ENCODE measurements around the gene HGF. TPM values are rescaled to one million over a fixed set of nuclear protein-coding genes. Genes with fewer than 3 reads are reported as not detected.

The HGF gene
- total RNA-seq, 2 experiments from 2014 or later, result not detected

DNA sequence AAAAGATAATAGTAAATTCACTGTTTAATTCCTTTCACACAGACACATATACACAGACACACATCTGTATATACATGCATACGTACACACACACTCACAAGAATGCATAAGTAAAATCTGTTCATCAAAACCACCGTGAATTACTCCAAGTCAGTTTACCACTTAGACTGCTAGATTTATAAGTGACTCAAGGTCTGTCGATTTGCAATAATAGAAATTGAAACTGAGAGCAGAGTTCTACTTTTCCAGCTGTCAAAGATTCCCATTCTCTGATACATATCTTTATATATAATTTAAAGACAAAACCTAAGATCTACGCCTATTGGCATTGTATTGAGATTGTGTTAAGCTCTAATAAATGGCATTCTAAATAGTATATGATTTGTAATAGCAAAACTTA, 9.9 kb upstream of the HGF start:
- no peaks in the 10 kb centered on the region for H3K27me3 Mint-ChIP-seq
- H3K4me3 Mint-ChIP-seq, result no peak overlapping the region
- no peaks in the 10 kb centered on the region for H3K36me3 Mint-ChIP-seq (ENCODE audit: low read depth)
- no peaks in the 10 kb centered on the region for H3K4me1 Mint-ChIP-seq (ENCODE audit: low read depth)
- ChIA-PET POLR2A (no interaction called here), CTCF (no interaction called here)
- ATAC-seq (no peak), DNase-seq (no peak)
- H3K9me3 Mint-ChIP-seq, result no peaks in the 10 kb centered on the region
- intact Hi-C loops (cut with micrococcal nuclease), result no loop called here
- no peak overlapping the region for H3K27ac Mint-ChIP-seq
- TF ChIP-seq, protein P1, sequence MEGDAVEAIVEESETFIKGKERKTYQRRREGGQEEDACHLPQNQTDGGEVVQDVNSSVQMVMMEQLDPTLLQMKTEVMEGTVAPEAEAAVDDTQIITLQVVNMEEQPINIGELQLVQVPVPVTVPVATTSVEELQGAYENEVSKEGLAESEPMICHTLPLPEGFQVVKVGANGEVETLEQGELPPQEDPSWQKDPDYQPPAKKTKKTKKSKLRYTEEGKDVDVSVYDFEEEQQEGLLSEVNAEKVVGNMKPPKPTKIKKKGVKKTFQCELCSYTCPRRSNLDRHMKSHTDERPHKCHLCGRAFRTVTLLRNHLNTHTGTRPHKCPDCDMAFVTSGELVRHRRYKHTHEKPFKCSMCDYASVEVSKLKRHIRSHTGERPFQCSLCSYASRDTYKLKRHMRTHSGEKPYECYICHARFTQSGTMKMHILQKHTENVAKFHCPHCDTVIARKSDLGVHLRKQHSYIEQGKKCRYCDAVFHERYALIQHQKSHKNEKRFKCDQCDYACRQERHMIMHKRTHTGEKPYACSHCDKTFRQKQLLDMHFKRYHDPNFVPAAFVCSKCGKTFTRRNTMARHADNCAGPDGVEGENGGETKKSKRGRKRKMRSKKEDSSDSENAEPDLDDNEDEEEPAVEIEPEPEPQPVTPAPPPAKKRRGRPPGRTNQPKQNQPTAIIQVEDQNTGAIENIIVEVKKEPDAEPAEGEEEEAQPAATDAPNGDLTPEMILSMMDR (IDR thresholded peaks at IDR 0.05), result no peak

DNA sequence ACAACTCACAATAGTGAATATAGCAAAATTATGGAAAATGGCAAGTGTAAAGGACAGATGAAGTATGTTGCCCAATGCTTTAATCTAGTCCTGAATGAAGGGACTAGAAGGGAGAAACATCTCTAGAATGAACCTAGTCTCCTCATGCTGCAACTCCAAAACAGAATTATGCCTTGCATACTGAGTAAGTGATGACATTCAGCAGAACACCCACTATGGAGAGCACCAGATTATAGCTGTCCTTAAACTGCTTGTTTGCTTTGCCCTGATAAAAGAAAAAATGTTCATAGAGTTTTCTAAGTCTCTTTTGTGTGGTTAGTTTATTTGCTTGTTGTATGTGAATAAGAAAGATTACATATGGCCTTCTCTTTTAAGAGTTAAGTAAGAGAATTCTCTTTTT, 7.8 kb upstream of the HGF start:
- intact Hi-C loops (cut with micrococcal nuclease), result no loop called here
- TF ChIP-seq, protein P1 (IDR thresholded peaks at IDR 0.05), result no peak
- Mint-ChIP-seq H3K4me1 (ENCODE audit: low read depth) (no peaks in the 10 kb centered on the region), H3K27ac (no peak overlapping the region), H3K4me3 (no peak overlapping the region), H3K27me3 (no peaks in the 10 kb centered on the region), H3K9me3 (no peaks in the 10 kb centered on the region), H3K36me3 (ENCODE audit: low read depth) (no peaks in the 10 kb centered on the region)
- DNase-seq, result no peak
- CTCF ChIA-PET, result interaction anchor here (0.6 kb wide), 1 partner anchor 16 kb away, joined by 3 read pairs; no protein-coding TSS in a partner anchor
- POLR2A ChIA-PET, result no interaction called here
- ATAC-seq, result no peak

DNA sequence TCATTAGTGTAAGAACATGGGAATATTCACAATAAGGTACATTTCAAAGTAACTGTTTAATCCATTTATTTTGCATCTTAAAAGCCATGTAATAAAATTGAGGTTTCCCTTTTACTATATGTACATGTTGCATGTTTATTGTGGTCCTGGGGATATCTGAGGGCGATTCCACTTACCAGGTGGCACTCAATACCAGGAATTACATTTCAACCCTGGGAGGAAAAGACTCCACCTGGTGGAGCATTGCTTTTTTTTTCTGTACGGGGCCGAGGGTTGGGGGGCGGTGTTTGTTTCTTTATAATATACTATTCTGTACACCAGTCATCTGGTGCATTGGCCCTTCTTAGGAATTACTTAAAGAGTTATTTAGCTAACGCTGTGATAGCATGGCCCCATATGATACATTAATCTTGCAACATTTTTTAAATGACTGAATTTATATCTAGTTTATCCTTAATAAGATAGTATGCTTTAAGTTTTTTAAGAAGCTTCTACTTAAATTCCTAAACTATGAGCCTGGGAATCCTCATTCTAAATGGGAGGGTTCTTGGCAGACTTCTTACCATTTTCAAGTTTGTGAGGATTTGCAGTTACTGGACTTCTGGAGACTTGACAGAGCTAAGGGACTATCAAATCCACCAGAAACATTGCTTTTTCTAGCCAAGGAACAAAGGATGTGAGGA, 7.2 kb upstream of the HGF start:
- ATAC-seq (no peak), DNase-seq (no peak)
- ChIA-PET POLR2A (no interaction called here), CTCF (interaction anchor here (0.6 kb wide), 1 partner anchor 17 kb away, joined by 3 read pairs; no protein-coding TSS in a partner anchor)
- Mint-ChIP-seq H3K27me3 (no peaks in the 10 kb centered on the region), H3K9me3 (no peaks in the 10 kb centered on the region), H3K4me1 (ENCODE audit: low read depth) (no peaks in the 10 kb centered on the region), H3K36me3 (ENCODE audit: low read depth) (no peaks in the 10 kb centered on the region), H3K27ac (no peak overlapping the region), H3K4me3 (no peak overlapping the region)
- intact Hi-C loops (cut with micrococcal nuclease), result no loop called here
- TF ChIP-seq, protein P1 (IDR thresholded peaks at IDR 0.05), result no peak

DNA sequence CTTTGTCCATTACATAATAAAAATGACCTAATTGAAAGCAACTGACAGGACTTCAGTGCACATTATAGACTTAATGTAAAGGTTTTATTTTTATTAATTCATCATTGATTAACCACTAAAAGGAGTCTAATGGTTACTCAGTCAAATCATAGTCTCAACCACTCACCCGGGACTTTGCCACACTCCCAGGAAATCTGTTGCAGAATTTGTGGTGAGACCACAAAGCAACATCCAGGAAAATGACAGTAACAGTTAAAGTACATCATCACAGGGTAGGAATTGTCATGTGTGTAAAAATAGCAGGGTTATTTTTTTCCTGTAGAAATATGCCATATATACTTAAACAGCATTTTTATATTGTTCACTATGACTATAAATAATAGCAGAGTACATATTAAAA, 6.3 kb upstream of the HGF start:
- Mint-ChIP-seq H3K9me3 (no peaks in the 10 kb centered on the region), H3K36me3 (ENCODE audit: low read depth) (no peaks in the 10 kb centered on the region), H3K4me3 (no peak overlapping the region), H3K27ac (no peak overlapping the region), H3K27me3 (no peaks in the 10 kb centered on the region), H3K4me1 (ENCODE audit: low read depth) (no peaks in the 10 kb centered on the region)
- ATAC-seq, result no peak
- DNase-seq, result no peak
- ChIA-PET POLR2A (no interaction called here), CTCF (no interaction called here)
- intact Hi-C loops (cut with micrococcal nuclease), result no loop called here
- TF ChIP-seq, protein P1 (IDR thresholded peaks at IDR 0.05), result no peak

DNA sequence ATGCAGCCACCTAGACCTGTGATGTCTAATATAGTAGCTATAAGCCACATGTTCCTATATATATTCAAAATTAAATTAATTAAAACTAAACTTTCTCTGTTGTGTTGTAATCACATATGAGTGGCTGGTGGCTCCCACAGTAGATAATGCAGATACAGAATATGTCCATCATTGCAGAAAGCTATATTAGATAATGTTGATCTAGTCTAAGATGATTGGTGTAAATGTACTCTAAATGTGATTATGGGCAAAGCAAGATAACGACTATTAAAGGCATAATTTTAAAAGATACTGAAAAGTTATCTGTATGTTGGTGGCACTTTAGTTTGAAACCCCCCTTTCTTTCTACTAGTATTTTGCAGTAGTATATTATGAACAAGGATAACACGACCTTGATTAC, 5.7 kb upstream of the HGF start:
- CTCF ChIA-PET, result no interaction called here
- intact Hi-C loops (cut with micrococcal nuclease), result no loop called here
- H3K9me3 Mint-ChIP-seq, result no peaks in the 10 kb centered on the region
- ATAC-seq (no peak), DNase-seq (no peak)
- TF ChIP-seq, protein P1 (IDR thresholded peaks at IDR 0.05), result no peak
- no peak overlapping the region for H3K27ac Mint-ChIP-seq
- H3K4me1 Mint-ChIP-seq (ENCODE audit: low read depth), result no peaks in the 10 kb centered on the region
- no peak overlapping the region for H3K4me3 Mint-ChIP-seq
- POLR2A ChIA-PET, result no interaction called here
- H3K36me3 Mint-ChIP-seq (ENCODE audit: low read depth), result no peaks in the 10 kb centered on the region
- no peaks in the 10 kb centered on the region for H3K27me3 Mint-ChIP-seq

Data from activated CD8-positive, alpha-beta T cell treated with anti-CD3 and anti-CD28 coated beads for 36 hours (primary cell).